Transverse colon (tissue), 4 donors: ENCODE data around the gene KRT33B.

ENCODE experiments used
- CTCF ChIP-seq, 5 experiments: fragments of 200-600 bp in 3 of 5; fragments of 450-650 bp in 2 of 5; sonication (generic) in 3 of 5; IDR thresholded peaks; 1 replicate in 2 of 5; 2 replicates in 3 of 5; pipeline ENCODE4 v1.5.1; 2016 to 2017; ENCODE audit warnings: antibody characterized with exemption in 5 of 5, inconsistent platforms in 3 of 5, mild to moderate bottlenecking in 2 of 5, moderate library complexity in 1 of 5
- EP300 ChIP-seq: sonication (generic); formaldehyde crosslinking; IDR thresholded peaks from one replicate; pipeline ENCODE4 v1.6.1; 2017; ENCODE audit warnings: antibody characterized with exemption, low read depth
- POLR2A ChIP-seq: fragments of 450-650 bp; IDR thresholded peaks from one replicate; pipeline ENCODE4 v1.6.1; 2016; ENCODE audit warnings: antibody characterized with exemption, mild to moderate bottlenecking, moderate library complexity
- POLR2AphosphoS5 ChIP-seq, 3 donors: sonication (generic); formaldehyde crosslinking; IDR thresholded peaks; one replicate each; pipeline ENCODE4 v1.6.1; 2016; ENCODE audit warnings: antibody characterized with exemption in 3 of 3

GRCh38 chr17:41347869-41348760 lies 21.5 kb downstream of the KRT33B start:
- TF ChIP-seq POLR2AphosphoS5 (IDR thresholded peaks at IDR 0.05) (no peak), EP300 (no peak), CTCF (IDR thresholded peaks at IDR 0.05) (no peak), POLR2A (no peak)
